Liver (tissue), 9 donors: ENCODE measurements around the gene TMEM184A. TPM values are rescaled to one million over a fixed set of nuclear protein-coding genes. Genes with fewer than 3 reads are reported as not detected.

Source experiments
- DNase-seq: peaks from one replicate; pipeline ENCODE4 v3.0.0-alpha.2; 2017; ENCODE audit warnings: low spot score
- H3K27ac ChIP-seq, 2 donors: one replicate each; pipeline ENCODE4 v1.7.0; 2013; ENCODE audit warnings: inconsistent platforms in 2 of 2, low read length in 2 of 2, control low read depth in 1 of 2, low read depth in 1 of 2, mild to moderate bottlenecking in 1 of 2
- H3K27me3 ChIP-seq, 4 donors: one replicate each; pipeline versions ENCODE4 v1.6.1 to v1.7.0; 2013; ENCODE audit warnings: low read length in 3 of 4, inconsistent platforms in 1 of 4, mild to moderate bottlenecking in 1 of 4, moderate library complexity in 1 of 4; ENCODE audit not compliant: control insufficient read depth in 4 of 4, insufficient read depth in 4 of 4
- H3K36me3 ChIP-seq, 4 donors: one replicate each; pipeline versions ENCODE4 v1.6.1 to v1.7.0; 2013; ENCODE audit warnings: low read length in 3 of 4, mild to moderate bottlenecking in 3 of 4, low read depth in 1 of 4, moderate library complexity in 1 of 4; ENCODE audit not compliant: control insufficient read depth in 4 of 4, insufficient read depth in 3 of 4
- H3K4me1 ChIP-seq, 4 donors: one replicate each; pipeline versions ENCODE4 v1.6.1 to v1.7.0; 2013; ENCODE audit warnings: low read length in 3 of 4, mild to moderate bottlenecking in 3 of 4, moderate library complexity in 1 of 4; ENCODE audit not compliant: control insufficient read depth in 4 of 4, insufficient read depth in 4 of 4
- H3K4me3 ChIP-seq, 3 donors: one replicate each; pipeline versions ENCODE4 v1.6.1 to v1.7.0; 2013; ENCODE audit warnings: low read length in 3 of 3, control low read depth in 1 of 3, low read depth in 1 of 3, mild to moderate bottlenecking in 1 of 3
- H3K9ac ChIP-seq, 2 donors: one replicate each; pipeline ENCODE4 v1.7.0; 2013; ENCODE audit warnings: low read length in 2 of 2, mild to moderate bottlenecking in 2 of 2, moderate library complexity in 2 of 2, control low read depth in 1 of 2, low read depth in 1 of 2
- H3K9me3 ChIP-seq, 4 donors: one replicate each; pipeline versions ENCODE4 v1.6.1 to v1.7.0; 2013; ENCODE audit warnings: low read length in 3 of 4; ENCODE audit not compliant: control insufficient read depth in 4 of 4
- EGR1 ChIP-seq, 2 donors: IDR thresholded peaks; 2 replicates each; pipeline ENCODE4 v1.6.1; 2016 to 2018; ENCODE audit warnings: antibody characterized with exemption in 2 of 2, low read depth in 2 of 2
- FOXA1 ChIP-seq: IDR thresholded peaks from 2 replicates; pipeline ENCODE4 v1.6.1; 2016; ENCODE audit warnings: antibody characterized with exemption
- FOXA2 ChIP-seq: IDR thresholded peaks from 2 replicates; pipeline ENCODE4 v1.6.1; 2016; ENCODE audit warnings: antibody characterized with exemption
- GABPA ChIP-seq, 2 donors: IDR thresholded peaks in 1 of 2; conservative IDR thresholded peaks in 1 of 2; 2 replicates each; pipeline ENCODE4 v1.6.1; 2016; ENCODE audit warnings: antibody characterized with exemption in 2 of 2, mild to moderate bottlenecking in 1 of 2, moderate library complexity in 1 of 2
- HNF4A ChIP-seq, 2 donors: conservative IDR thresholded peaks; 2 replicates each; pipeline ENCODE4 v1.6.1; 2016; ENCODE audit warnings: antibody characterized with exemption in 2 of 2, mild to moderate bottlenecking in 2 of 2
- HNF4G ChIP-seq: IDR thresholded peaks from 2 replicates; pipeline ENCODE4 v1.6.1; 2016; ENCODE audit warnings: antibody characterized with exemption
- JUND ChIP-seq, 2 donors: IDR thresholded peaks; 2 replicates each; pipeline ENCODE4 v1.6.1; 2016; ENCODE audit warnings: antibody characterized with exemption in 2 of 2
- NR2F2 ChIP-seq: IDR thresholded peaks from 2 replicates; pipeline ENCODE4 v1.6.1; 2016; ENCODE audit warnings: antibody characterized with exemption
- RAD21 ChIP-seq, 2 donors: IDR thresholded peaks; 2 replicates each; pipeline ENCODE4 v1.6.1; 2016; ENCODE audit warnings: antibody characterized with exemption in 2 of 2, mild to moderate bottlenecking in 2 of 2
- RXRA ChIP-seq, 2 donors: IDR thresholded peaks; 2 replicates each; pipeline ENCODE4 v1.6.1; 2017 to 2018; ENCODE audit warnings: antibody characterized with exemption in 2 of 2, mild to moderate bottlenecking in 1 of 2
- SP1 ChIP-seq: IDR thresholded peaks from 2 replicates; pipeline ENCODE4 v1.6.1; 2018; ENCODE audit warnings: antibody characterized with exemption, mild to moderate bottlenecking
- TAF1 ChIP-seq: conservative IDR thresholded peaks from 2 replicates; pipeline ENCODE4 v1.6.1; 2016; ENCODE audit warnings: antibody characterized with exemption, mild to moderate bottlenecking
- YY1 ChIP-seq: IDR thresholded peaks from 2 replicates; pipeline ENCODE4 v1.6.1; 2016; ENCODE audit warnings: antibody characterized with exemption, mild to moderate bottlenecking
- WGBS: extraction: QIAGEN DNeasy Blood & Tissue Kit; methylation state at CpG from one replicate; pipeline ENCODE4 v1.1.7; 2013; 5-methylcytosine and 5-hydroxymethylcytosine counted together
- polyA plus RNA-seq, 2 donors: library from polyadenylated mRNA; stranded (reverse) in 1 of 2; unstranded in 1 of 2; fragments of 200-250 nt in 1 of 2; fragments of >200 nt in 1 of 2; fragmentation: Nextera tagmentation in 1 of 2; extraction: Ambion mirVana in 1 of 2; gene quantifications; one replicate each; pipeline versions ENCODE4 v1.2.1 to v1.2.3, GENCODE V29; 2013 to 2015
- total RNA-seq, 2 donors: library from RNA; depleted of rRNA; stranded (reverse); fragments of >200 nt; gene quantifications; one replicate each; pipeline ENCODE4 v1.2.3, GENCODE V29; 2014
- TF ChIP-seq, protein P1 (sequence below): IDR thresholded peaks from 2 replicates; pipeline ENCODE4 v1.6.1; 2016; ENCODE audit warnings: antibody characterized with exemption
- TF ChIP-seq, protein P2 (sequence below): fragments of 150-350 bp; IDR thresholded peaks from 2 replicates; pipeline ENCODE4 v1.5.1; 2017; ENCODE audit warnings: improper control_type of control experiment, low read depth, low read length; ENCODE audit not compliant: missing input control
- TF ChIP-seq, protein P3 (sequence below): IDR thresholded peaks from 2 replicates; pipeline ENCODE4 v1.6.1; 2016; ENCODE audit warnings: antibody characterized with exemption
- TF ChIP-seq, protein P4 (sequence below): IDR thresholded peaks from 2 replicates; pipeline ENCODE4 v1.6.1; 2016; ENCODE audit warnings: antibody characterized with exemption, mild to moderate bottlenecking
- donor health status: healthy.
- donor health status: healthy.
- donor health status: healthy.
- donor health status: healthy.
- donor health status: healthy.

Gene TMEM184A
- total and polyA plus RNA-seq, 4 donors = 1.6 to 12.6 (median 11.4) TPM

DNA sequence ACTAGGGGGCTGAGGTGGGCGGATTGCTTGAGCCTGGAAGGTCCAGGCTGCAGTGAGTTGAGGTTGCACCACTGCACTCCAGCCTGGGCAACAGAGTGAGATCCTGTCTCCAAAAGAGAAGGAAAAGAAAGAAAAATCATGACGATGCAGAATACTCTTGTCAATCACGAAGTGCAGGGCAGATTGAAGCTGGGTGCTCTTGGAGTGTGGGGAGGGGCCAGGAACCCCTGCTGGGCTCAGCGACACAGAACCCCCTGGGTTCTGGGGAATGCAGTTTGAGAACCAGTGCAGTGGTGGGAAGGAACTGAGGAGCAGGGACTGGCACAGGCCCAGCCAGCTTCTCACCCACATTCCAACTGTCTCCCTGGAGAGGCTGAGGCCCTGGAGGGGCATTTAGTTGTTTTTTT is 41.0 kb downstream of the TMEM184A start:
- Histone ChIP-seq H3K4me3 (no peak overlapping the region), H3K27ac (no peak overlapping the region), H3K36me3 (no peaks in the 10 kb centered on the region), H3K9me3 (no peaks in the 10 kb centered on the region), H3K9ac (no peak overlapping the region), H3K4me1 (peaks cover 0 to 2% (median 0%) of the 10 kb centered on the region in 4 donors), H3K27me3 (no peaks in the 10 kb centered on the region)
- DNase-seq = no peak
- WGBS = 73% methylated on average over 4 of the region's 4 CpGs
- TF ChIP-seq TAF1 (no peak), SP1 (no peak), EGR1 (IDR thresholded peaks at IDR 0.05; ENCODE audit: low read depth in 2 of 2) (no peak), FOXA1 (no peak), RXRA (IDR thresholded peaks at IDR 0.05) (no peak), JUND (IDR thresholded peaks at IDR 0.05) (no peak), NR2F2 (no peak), RAD21 (IDR thresholded peaks at IDR 0.05) (no peak), FOXA2 (no peak), HNF4A (conservative IDR thresholded peaks at IDR 0.05) (no peak), YY1 (no peak), GABPA (IDR thresholded peaks at IDR 0.05 in 1 of 2, conservative IDR thresholded peaks at IDR 0.05 in 1 of 2) (no peak)
- TF ChIP-seq, protein P1, sequence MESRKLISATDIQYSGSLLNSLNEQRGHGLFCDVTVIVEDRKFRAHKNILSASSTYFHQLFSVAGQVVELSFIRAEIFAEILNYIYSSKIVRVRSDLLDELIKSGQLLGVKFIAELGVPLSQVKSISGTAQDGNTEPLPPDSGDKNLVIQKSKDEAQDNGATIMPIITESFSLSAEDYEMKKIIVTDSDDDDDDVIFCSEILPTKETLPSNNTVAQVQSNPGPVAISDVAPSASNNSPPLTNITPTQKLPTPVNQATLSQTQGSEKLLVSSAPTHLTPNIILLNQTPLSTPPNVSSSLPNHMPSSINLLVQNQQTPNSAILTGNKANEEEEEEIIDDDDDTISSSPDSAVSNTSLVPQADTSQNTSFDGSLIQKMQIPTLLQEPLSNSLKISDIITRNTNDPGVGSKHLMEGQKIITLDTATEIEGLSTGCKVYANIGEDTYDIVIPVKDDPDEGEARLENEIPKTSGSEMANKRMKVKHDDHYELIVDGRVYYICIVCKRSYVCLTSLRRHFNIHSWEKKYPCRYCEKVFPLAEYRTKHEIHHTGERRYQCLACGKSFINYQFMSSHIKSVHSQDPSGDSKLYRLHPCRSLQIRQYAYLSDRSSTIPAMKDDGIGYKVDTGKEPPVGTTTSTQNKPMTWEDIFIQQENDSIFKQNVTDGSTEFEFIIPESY = no peak
- TF ChIP-seq, protein P2, sequence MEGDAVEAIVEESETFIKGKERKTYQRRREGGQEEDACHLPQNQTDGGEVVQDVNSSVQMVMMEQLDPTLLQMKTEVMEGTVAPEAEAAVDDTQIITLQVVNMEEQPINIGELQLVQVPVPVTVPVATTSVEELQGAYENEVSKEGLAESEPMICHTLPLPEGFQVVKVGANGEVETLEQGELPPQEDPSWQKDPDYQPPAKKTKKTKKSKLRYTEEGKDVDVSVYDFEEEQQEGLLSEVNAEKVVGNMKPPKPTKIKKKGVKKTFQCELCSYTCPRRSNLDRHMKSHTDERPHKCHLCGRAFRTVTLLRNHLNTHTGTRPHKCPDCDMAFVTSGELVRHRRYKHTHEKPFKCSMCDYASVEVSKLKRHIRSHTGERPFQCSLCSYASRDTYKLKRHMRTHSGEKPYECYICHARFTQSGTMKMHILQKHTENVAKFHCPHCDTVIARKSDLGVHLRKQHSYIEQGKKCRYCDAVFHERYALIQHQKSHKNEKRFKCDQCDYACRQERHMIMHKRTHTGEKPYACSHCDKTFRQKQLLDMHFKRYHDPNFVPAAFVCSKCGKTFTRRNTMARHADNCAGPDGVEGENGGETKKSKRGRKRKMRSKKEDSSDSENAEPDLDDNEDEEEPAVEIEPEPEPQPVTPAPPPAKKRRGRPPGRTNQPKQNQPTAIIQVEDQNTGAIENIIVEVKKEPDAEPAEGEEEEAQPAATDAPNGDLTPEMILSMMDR = no peak

DNA sequence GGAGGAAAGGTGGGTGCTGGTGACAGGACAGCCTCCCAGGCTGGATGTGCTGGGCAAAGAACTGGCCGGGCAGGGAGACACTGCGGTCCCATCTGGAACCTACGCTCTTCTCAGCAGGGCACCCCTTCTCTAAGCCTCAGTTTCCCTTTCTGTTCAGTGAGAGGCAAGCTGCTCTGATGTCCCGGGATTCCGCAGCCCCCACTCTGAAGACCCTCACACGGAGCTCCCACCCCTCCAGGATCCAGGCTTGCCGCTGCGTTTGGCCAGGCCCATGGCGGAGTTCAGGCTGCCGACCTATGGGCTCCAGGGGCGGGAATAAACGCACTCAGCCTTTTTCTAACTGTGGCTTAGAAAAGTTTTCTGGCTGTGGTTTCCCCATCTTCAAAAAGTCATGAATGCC is 41.6 kb downstream of the TMEM184A start:
- no peak overlapping the region for H3K27ac ChIP-seq
- TF ChIP-seq FOXA2 (no peak), HNF4G (no peak), HNF4A (conservative IDR thresholded peaks at IDR 0.05) (no peak), JUND (IDR thresholded peaks at IDR 0.05) (no peak), RXRA (IDR thresholded peaks at IDR 0.05) (no peak), RAD21 (IDR thresholded peaks at IDR 0.05) (no peak), NR2F2 (no peak), GABPA (IDR thresholded peaks at IDR 0.05 in 1 of 2, conservative IDR thresholded peaks at IDR 0.05 in 1 of 2) (no peak), TAF1 (no peak), SP1 (no peak), YY1 (no peak), EGR1 (IDR thresholded peaks at IDR 0.05; ENCODE audit: low read depth in 2 of 2) (no peak), FOXA1 (no peak)
- TF ChIP-seq, protein P3, sequence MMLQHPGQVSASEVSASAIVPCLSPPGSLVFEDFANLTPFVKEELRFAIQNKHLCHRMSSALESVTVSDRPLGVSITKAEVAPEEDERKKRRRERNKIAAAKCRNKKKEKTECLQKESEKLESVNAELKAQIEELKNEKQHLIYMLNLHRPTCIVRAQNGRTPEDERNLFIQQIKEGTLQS = no peak
- TF ChIP-seq, protein P4, sequence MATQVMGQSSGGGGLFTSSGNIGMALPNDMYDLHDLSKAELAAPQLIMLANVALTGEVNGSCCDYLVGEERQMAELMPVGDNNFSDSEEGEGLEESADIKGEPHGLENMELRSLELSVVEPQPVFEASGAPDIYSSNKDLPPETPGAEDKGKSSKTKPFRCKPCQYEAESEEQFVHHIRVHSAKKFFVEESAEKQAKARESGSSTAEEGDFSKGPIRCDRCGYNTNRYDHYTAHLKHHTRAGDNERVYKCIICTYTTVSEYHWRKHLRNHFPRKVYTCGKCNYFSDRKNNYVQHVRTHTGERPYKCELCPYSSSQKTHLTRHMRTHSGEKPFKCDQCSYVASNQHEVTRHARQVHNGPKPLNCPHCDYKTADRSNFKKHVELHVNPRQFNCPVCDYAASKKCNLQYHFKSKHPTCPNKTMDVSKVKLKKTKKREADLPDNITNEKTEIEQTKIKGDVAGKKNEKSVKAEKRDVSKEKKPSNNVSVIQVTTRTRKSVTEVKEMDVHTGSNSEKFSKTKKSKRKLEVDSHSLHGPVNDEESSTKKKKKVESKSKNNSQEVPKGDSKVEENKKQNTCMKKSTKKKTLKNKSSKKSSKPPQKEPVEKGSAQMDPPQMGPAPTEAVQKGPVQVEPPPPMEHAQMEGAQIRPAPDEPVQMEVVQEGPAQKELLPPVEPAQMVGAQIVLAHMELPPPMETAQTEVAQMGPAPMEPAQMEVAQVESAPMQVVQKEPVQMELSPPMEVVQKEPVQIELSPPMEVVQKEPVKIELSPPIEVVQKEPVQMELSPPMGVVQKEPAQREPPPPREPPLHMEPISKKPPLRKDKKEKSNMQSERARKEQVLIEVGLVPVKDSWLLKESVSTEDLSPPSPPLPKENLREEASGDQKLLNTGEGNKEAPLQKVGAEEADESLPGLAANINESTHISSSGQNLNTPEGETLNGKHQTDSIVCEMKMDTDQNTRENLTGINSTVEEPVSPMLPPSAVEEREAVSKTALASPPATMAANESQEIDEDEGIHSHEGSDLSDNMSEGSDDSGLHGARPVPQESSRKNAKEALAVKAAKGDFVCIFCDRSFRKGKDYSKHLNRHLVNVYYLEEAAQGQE = no peak
- TF ChIP-seq, protein P1 = no peak
- TF ChIP-seq, protein P2 = no peak
- 86% methylated on average over 12 of the region's 12 CpGs for WGBS
- no peak overlapping the region for H3K9ac ChIP-seq
- no peaks in the 10 kb centered on the region for H3K27me3 ChIP-seq
- H3K4me1 ChIP-seq = peaks cover 0 to 2% (median 0%) of the 10 kb centered on the region in 4 donors
- DNase-seq = no peak
- H3K4me3 ChIP-seq = no peak overlapping the region
- no peaks in the 10 kb centered on the region for H3K36me3 ChIP-seq
- H3K9me3 ChIP-seq = no peaks in the 10 kb centered on the region
